Measurements from ENCODE around the gene GDPD3. TPM values are rescaled to one million over a fixed set of nuclear protein-coding genes. Genes with fewer than 3 reads are reported as not detected.

Gene GDPD3
- total and polyA plus RNA-seq, 9 of the 15 experiments (the other 6 are each of a cell fraction or from before 2014, with no cell fraction given): 0.47 to 3.9 (median 1.1) TPM

DNA sequence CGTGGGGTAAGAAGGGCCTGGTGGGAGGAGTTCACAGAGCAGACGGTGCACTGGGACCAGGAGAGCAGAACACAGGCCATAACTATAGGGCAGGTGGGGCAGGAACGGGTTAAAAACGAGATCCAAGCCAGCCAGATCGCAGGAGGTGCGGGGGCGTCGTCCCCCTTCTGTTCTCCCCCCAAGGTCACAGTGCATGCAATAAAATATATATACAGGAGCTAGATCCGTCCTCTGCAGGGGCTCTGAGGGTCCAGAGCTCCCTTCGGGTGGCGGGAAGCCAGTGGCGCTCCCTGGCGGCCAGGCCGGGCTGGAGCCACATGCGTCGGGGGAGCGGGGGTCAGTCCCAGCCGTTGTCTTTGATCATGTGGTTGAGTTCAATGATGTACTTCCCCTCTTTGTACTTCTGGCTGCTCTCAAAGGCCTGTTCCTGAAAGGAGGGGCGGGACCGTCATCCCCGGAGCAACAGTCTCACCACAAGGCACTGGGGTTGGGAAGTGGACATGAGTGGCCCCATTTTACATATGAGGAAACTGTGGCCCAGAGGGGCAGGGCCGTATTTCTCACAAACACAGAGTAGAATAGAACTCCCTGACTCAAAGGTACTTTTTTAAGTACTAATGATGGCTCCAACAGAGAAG is 20.8 kb downstream of the GDPD3 start (continued):
- TF ChIP-seq, protein P1, sequence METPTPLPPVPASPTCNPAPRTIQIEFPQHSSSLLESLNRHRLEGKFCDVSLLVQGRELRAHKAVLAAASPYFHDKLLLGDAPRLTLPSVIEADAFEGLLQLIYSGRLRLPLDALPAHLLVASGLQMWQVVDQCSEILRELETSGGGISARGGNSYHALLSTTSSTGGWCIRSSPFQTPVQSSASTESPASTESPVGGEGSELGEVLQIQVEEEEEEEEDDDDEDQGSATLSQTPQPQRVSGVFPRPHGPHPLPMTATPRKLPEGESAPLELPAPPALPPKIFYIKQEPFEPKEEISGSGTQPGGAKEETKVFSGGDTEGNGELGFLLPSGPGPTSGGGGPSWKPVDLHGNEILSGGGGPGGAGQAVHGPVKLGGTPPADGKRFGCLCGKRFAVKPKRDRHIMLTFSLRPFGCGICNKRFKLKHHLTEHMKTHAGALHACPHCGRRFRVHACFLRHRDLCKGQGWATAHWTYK (CRISPR knock-in tag; IDR thresholded peaks at IDR 0.05): peak; percentile 95
- TF ChIP-seq ZNF780A (CRISPR knock-in tag; IDR thresholded peaks at IDR 0.05) (peak; percentile 77; the same call in 1 of the 2 replicates), OTX1 (CRISPR knock-in tag; IDR thresholded peaks at IDR 0.05) (peak; percentile 68), RB1 (IDR thresholded peaks at IDR 0.05; ENCODE audit: low read depth) (peak; percentile 97), ZNF3 (CRISPR knock-in tag; IDR thresholded peaks at IDR 0.05) (peak; percentile 80; the same call in 1 of the 2 replicates), ZFPM2 (CRISPR knock-in tag; IDR thresholded peaks at IDR 0.05) (peak; percentile 90; the same call in 1 of the 2 replicates), ETV6 (IDR thresholded peaks at IDR 0.05; ENCODE audit: borderline replicate concordance in 1 of 2, low read depth in 2 of 2, low read length in 1 of 2) (no peak; a peak in 2 of 4 replicates), ETV6 (CRISPR knock-in tag; IDR thresholded peaks at IDR 0.05; ENCODE audit: borderline replicate concordance) (no peak), PTTG1 (tag; IDR thresholded peaks at IDR 0.05; ENCODE audit: low read depth) (peak; percentile 92), GABPB2 (CRISPR knock-in tag; conservative IDR thresholded peaks at IDR 0.05) (0 out of 2 replicates have a peak, but pooled peaks have one; percentile 67), NCOA4 (IDR thresholded peaks at IDR 0.05; ENCODE audit: partially characterized antibody) (no peak), MECOM (CRISPR knock-in tag; IDR thresholded peaks at IDR 0.05) (peak; percentile 97)
- TF ChIP-seq, protein P2, sequence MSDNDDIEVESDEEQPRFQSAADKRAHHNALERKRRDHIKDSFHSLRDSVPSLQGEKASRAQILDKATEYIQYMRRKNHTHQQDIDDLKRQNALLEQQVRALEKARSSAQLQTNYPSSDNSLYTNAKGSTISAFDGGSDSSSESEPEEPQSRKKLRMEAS (CRISPR knock-in tag; IDR thresholded peaks at IDR 0.05): peak; percentile 97
- TF ChIP-seq, protein P3, sequence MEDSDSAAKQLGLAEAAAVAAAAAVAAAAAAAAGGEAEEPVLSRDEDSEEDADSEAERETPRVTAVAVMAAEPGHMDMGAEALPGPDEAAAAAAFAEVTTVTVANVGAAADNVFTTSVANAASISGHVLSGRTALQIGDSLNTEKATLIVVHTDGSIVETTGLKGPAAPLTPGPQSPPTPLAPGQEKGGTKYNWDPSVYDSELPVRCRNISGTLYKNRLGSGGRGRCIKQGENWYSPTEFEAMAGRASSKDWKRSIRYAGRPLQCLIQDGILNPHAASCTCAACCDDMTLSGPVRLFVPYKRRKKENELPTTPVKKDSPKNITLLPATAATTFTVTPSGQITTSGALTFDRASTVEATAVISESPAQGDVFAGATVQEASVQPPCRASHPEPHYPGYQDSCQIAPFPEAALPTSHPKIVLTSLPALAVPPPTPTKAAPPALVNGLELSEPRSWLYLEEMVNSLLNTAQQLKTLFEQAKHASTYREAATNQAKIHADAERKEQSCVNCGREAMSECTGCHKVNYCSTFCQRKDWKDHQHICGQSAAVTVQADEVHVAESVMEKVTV (CRISPR knock-in tag; IDR thresholded peaks at IDR 0.05): peak; percentile 42; the same call in 1 of the 2 replicates
- TF ChIP-seq, protein P4, sequence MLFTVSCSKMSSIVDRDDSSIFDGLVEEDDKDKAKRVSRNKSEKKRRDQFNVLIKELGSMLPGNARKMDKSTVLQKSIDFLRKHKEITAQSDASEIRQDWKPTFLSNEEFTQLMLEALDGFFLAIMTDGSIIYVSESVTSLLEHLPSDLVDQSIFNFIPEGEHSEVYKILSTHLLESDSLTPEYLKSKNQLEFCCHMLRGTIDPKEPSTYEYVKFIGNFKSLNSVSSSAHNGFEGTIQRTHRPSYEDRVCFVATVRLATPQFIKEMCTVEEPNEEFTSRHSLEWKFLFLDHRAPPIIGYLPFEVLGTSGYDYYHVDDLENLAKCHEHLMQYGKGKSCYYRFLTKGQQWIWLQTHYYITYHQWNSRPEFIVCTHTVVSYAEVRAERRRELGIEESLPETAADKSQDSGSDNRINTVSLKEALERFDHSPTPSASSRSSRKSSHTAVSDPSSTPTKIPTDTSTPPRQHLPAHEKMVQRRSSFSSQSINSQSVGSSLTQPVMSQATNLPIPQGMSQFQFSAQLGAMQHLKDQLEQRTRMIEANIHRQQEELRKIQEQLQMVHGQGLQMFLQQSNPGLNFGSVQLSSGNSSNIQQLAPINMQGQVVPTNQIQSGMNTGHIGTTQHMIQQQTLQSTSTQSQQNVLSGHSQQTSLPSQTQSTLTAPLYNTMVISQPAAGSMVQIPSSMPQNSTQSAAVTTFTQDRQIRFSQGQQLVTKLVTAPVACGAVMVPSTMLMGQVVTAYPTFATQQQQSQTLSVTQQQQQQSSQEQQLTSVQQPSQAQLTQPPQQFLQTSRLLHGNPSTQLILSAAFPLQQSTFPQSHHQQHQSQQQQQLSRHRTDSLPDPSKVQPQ (CRISPR knock-in tag; IDR thresholded peaks at IDR 0.05; ENCODE audit: borderline replicate concordance): 0 out of 2 replicates have a peak, but pooled peaks have one; percentile 77
- TF ChIP-seq, protein P5, sequence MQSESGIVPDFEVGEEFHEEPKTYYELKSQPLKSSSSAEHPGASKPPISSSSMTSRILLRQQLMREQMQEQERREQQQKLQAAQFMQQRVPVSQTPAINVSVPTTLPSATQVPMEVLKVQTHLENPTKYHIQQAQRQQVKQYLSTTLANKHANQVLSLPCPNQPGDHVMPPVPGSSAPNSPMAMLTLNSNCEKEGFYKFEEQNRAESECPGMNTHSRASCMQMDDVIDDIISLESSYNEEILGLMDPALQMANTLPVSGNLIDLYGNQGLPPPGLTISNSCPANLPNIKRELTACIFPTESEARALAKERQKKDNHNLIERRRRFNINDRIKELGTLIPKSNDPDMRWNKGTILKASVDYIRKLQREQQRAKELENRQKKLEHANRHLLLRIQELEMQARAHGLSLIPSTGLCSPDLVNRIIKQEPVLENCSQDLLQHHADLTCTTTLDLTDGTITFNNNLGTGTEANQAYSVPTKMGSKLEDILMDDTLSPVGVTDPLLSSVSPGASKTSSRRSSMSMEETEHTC (IDR thresholded peaks at IDR 0.05): peak; percentile 76
- TF ChIP-seq, protein P6, sequence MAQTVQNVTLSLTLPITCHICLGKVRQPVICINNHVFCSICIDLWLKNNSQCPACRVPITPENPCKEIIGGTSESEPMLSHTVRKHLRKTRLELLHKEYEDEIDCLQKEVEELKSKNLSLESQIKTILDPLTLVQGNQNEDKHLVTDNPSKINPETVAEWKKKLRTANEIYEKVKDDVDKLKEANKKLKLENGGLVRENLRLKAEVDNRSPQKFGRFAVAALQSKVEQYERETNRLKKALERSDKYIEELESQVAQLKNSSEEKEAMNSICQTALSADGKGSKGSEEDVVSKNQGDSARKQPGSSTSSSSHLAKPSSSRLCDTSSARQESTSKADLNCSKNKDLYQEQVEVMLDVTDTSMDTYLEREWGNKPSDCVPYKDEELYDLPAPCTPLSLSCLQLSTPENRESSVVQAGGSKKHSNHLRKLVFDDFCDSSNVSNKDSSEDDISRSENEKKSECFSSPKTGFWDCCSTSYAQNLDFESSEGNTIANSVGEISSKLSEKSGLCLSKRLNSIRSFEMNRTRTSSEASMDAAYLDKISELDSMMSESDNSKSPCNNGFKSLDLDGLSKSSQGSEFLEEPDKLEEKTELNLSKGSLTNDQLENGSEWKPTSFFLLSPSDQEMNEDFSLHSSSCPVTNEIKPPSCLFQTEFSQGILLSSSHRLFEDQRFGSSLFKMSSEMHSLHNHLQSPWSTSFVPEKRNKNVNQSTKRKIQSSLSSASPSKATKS (CRISPR knock-in tag; IDR thresholded peaks at IDR 0.05): peak; percentile 81; the same call in 1 of the 2 replicates

All from K562 (cell line).